ENCODE measurements around the gene RBMS1.
"Not testable (repeated sequence)": the region's sequence is repeated elsewhere in the genome, so short reads cannot be mapped to it uniquely, and the experiment has no call there.

Gene RBMS1

DNA sequence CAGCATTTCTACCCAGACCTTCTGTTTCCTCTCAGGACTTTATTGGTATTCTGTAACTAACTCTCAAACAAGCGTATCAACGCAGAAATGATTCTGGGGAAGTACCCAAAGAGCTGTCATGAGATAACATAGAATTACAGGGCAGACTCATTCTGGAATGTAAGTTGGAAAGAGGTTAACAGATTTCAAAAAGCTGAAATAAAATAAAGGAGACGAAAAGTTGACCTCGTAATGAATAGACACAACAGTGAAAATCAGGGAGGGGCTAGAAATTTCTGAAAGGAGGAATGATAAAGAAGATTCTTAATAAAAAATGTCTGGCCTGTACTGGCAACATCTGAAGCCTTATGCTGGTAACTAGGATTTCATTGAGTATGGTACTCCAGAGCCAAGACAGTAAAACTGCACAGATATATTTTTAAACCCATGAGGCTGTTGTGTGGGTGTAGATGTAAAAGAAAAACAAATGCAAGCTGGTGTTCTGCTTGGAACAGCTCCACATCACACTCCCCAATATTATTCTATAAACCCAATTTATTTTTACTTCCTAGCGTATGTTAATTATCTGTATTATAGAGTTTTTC, 23.9 kb downstream of the RBMS1 start:
- no peak for DNase-seq (ENCODE audit: low read depth, low spot score)

DNA sequence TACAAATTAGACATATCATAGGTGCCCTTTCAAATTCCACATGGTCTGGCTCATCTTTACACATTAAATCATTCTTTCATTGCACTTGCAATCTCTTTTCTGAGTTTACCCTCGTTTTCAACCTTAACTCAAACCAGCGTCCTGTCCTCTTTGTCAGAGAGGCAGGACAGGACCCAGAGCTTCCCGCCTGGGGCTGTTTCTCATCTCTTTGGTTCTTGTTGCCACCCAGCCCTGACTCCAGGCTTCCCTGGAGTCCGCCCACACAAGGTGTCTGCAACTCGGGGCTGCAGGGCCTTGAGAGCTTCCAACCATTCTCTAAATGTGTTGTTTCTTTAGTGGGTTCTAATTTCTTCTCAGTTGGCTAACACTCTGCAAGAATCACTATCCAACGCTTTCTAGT, 24.4 kb downstream of the RBMS1 start:
- DNase-seq (ENCODE audit: low read depth, low spot score), result no peak

DNA sequence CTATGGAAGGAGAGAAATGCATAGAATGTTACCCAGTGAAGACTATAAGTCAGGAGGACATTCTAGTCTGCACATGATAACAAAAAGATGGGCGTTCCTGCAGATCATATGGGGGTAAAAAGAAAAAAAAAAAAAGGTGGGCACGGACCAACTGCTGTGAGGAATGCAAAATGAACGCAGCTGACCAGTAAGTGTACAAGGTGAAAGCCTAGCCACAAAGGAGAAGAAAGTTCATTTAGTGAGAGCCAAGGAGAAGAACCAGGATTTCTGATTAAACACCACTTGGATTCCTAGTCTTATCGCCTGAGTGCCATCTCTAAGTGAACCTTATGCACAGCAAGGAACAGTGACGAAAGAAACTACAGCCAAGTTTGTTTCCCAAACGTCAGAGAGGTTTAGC, 26.5 kb downstream of the RBMS1 start:
- no peak for DNase-seq (ENCODE audit: low read depth, low spot score)

DNA sequence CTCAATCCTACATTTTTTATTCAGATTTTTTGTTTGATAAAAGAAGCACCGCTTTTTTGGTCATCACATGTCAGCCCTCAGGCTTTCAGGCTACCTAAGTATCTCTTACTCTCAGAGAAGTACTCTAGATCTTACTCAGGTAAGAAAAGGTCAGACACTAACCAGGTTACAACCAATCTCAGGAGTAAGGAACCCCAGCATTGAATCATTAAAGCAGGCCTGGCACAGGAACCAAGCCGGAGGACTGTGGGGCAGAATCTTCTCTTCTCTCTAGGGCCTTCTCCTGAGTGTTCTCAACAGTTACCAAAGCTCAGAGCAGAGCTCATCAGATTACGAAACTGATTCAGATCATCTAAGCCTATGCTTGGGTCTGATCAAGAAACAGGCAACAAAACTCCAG, 28.2 kb downstream of the RBMS1 start:
- DNase-seq (ENCODE audit: low read depth, low spot score), result no peak

DNA sequence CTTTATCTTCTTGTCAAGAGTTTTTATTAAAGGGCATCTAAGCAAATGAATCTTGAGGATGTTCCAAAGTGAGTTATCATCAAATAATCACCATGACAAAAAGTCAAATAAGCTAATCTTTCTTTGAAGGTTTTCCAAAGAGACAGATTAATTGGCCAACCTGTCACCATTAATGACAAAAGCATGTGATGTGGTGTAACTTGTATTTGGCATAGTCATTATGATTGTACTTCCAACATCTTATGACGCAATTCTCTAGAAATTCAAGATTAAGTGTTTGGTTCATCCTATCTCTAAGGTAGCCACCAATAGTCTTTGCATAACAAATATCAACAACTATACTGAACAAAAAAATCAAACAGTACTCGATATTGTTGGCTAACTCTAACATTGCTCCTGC, 28.6 kb downstream of the RBMS1 start:
- no peak for DNase-seq (ENCODE audit: low read depth, low spot score)

DNA sequence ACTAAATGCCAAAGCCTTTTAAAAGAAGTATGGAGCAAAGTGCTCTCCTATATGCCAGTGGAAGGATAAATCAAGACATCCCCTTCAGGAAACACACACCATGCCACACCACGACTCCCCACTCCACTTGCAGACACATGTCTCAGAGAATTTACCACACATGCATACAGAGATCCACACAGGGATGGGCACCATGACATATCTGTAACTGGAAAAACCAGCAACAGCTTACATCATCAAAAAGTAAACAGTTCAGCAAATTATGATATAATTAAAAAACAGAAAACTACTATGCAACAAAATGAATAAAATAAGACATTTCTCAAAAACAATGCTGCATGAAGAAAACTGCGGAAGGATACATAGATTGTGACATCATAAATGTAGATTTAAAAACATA, 29.6 kb downstream of the RBMS1 start:
- DNase-seq (ENCODE audit: low read depth, low spot score), result no peak

DNA sequence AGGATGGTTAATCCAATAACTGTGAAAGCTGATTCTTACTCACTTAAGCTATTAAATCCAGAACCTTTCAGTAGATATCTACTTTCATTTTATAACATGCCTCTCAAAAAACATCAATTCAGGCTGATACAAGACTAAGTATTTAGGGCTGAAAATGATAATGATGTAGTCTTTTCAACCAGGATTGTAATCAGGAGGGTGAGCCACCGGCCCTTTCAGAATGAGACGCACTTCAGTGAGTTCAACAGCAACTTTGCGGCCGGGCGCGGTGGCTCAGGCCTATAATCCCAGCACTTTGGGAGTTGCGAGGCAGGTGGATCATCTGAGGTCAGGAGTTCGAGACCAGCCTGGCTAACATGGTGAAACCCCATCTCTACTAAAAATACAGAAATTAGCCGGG, 30.4 kb downstream of the RBMS1 start:
- DNase-seq (ENCODE audit: low read depth, low spot score), result no peak

DNA sequence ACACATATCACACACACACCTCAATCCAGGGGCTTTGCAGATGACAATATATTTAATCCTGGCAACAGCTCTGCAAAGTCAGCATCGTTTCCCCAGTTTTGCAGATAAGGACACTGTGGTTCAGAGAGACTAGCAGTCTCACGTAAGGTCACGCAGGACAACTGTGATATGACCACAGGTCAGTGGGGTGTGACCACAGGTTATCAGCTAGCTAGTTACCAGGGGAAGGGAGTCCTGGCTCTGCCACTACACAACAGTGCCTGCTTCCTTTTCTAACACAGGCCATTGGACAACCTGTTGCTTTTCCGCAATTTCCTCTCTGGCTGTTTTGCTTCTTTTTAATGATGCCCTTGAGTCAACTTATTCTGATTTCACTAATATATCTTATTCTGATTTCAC, 33.3 kb downstream of the RBMS1 start:
- no peak for DNase-seq (ENCODE audit: low read depth, low spot score)

DNA sequence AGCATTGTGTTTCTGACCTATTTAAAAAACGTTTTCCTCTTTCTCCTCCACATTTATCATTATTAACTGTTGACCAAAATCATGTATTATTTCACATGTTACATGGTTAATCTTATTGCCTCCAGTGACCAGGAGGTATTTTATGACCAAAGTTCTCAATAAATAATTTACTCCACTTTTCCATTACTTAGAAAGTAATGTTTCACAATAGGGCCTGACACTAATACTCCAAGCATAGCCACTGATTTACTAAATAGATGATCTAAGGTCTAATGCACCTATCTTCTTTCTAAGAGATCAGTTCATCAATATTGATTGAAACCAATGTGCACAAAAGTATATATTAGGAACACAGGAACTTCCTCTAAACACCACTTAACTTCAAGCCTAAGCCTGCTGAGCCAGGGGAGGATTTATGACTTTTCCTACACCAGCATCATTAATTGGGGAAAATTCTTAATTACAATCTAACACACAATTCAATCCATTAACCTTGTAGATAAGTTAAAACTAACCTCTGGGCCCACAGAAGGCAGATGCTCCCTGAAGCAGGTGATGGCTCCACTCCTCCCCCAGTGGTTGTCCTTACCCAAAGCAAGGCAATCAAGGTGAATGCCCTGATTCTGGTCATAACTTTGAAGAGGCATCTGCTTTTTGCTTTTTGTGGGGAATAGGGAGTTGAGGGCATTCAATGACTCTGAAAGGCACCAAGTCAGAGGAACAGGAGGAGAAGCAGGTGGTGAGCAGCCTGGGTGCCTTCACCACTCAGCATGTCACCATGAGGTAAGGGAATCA, 33.9 kb downstream of the RBMS1 start:
- no peak for DNase-seq (ENCODE audit: low read depth, low spot score)

DNA sequence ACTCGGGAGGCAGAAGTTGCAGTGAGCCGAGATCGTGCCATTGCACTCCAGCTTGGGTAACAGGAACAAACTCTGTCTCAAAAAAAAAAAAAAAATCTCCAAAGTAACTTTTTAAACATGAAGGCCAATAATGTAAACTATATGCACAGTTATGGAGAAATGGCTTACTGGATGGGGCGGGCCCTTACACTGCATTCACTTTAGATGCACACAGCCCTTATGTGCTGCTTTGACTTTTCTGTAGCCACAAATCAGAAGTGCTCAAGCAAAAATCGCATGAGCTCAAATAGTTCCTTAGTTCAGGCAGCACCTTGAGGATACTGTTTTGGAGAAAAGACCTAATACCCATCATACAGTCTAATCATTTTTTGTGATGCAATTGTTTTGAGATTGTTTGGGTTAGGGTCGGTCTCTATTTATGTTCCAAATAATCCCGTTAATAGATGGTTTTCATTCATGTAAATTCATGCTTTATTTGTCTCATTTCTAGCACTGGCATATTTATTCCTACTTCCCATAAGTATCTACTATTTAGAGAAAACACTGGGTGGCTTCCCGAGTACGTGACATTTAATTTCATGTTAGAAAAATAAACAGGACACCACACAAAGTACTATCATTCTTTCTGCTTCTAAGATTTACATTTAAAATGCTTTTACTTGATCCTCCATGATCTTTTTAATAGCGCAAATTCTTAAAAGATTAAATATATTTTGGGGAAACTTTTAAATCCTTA, 34.7 kb downstream of the RBMS1 start:
- no peak for DNase-seq (ENCODE audit: low read depth, low spot score)

DNA sequence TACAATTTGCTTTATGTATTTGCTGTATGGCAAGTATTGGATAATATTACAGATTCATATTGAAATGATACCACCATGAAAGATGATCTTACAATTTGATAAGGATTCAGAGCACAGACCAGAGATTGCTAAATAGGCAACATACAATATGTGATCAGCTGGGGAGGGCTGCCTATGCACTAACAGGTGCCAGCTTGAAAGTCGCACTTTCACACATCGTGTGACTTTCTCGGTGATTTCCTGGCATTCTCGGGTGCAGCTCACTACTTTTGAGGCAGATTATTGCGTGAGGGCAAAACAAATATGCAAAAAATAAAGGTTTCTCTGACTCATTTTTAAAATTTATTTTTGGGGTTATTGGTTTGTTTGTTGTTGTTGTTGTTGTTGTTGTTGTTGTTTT, 36.0 kb downstream of the RBMS1 start:
- no peak for DNase-seq (ENCODE audit: low read depth, low spot score)

DNA sequence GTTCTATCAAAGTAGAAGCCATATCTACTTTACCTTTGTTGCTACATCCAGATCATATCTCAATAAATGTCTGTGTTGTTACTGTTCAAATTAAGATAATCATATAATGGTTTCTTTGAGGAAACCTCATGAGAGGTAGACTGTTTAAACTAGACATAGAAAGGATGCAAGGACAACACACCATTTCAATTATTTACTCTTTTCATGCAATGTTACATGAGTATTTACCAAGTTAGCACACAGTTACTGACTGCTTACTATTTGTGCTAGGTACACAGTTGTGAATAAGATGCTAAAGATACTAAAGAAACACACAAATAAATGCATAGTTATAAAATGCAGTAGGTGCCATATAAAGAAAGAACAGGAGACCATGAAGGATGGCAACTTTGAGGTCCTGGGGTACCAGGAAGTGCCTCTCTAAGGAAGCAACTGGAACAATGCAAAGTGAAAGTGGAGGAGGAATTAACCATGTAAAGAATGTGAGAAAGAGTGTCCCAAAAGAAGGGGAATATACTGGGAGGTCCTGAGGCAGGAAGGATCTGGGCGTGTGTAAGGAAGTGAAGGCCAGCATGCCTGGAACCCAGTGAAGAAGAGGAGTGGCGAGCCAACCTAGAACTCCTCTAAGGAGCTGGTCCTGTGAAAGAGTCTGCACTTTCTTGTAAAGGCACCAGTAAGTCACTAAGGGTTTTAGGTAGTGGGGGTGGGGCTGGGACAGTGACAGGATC, 39.4 kb downstream of the RBMS1 start:
- DNase-seq (ENCODE audit: low read depth, low spot score), result no peak

DNA sequence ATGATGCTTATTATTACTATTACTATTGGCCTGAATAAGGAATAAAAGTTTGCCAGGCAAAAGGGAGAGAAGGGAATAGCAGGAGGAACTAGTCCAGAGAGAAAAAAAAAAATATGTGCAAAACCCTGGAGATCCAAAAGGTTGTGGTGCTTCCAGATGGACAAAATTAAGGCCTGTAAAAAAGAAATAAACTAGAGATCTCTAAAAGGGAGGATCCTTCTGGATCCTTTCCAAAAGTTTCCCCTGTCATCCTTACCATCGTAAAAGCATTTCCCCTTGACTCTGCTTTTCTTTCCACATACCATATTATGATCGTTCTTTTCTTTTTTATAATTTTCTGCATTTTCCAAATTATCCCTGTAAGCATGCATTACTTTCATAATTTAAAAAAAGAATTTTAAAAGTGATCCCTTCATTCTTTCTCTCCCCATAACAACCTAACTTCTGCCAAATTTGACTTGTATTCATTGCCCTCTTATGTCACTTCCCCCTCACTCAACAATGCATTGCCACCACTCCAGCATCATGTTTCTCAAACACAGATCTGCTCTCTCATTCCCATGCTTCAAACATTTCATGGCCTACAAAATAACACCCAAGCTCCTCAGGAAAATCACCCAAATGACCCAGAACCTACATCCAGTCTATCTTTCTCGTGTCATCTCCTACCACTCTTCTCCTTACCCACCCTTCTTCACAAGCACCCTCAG, 40.3 kb downstream of the RBMS1 start:
- no peak for DNase-seq (ENCODE audit: low read depth, low spot score)

DNA sequence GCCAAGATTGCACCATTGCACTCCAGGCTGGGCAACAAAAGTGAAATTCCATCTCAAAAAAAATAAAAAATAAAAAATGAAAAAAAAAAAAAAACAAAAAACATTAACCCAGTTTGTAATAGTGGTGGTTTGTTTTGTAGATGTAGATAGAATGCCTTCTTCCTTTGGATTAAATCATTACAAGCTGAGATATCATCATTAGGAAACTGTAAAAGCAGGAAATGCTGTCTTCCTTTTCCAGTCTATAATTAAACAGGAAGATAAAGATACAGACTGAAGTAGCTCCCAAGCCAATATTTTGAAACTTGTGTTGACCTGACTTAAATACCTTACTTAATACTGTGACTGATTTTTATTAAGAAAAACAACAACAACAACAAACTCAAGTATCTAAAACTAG, 43.1 kb downstream of the RBMS1 start:
- no peak for DNase-seq (ENCODE audit: low read depth, low spot score)

DNA sequence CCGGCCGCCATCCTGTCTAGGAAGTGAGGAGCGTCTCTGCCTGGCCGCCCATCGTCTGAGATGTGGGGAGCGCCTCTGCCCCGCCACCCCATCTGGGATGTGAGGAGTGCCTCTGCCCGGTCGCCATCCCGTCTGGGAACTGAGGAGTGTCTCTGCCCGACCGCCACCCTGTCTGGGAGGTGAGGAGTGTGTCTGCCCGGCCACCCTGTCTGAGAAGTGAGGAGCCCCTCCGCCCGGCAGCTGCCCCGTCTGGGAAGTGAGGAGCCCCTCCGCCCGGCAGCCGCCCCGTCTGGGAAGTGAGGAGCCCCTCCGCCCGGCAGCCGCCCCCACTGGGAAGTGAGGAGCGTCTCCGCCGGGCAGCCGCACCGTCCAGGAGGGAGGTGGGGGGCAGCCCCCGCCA, 44.8 kb downstream of the RBMS1 start:
- not testable (repeated sequence) for DNase-seq (ENCODE audit: low read depth, low spot score)

DNA sequence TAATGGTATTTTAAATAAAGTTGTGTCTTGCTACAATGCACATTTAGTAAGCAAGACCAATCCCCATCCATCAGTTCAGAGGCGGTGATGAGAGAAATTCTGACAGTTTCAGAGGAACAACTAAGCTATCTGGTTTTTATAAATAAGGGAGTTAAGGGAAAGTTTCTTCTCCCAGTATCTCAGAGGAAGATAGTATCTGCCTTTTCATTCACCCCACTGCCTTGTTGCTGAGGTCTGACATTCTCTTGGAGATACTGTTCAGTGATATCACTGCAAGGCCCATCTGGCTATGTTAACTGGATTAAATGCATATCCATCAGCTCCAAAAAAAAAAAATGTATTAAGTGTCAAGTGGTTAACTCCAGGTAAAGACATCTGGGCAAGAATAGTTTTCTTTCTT, 47.9 kb downstream of the RBMS1 start:
- no peak for DNase-seq (ENCODE audit: low read depth, low spot score)

DNA sequence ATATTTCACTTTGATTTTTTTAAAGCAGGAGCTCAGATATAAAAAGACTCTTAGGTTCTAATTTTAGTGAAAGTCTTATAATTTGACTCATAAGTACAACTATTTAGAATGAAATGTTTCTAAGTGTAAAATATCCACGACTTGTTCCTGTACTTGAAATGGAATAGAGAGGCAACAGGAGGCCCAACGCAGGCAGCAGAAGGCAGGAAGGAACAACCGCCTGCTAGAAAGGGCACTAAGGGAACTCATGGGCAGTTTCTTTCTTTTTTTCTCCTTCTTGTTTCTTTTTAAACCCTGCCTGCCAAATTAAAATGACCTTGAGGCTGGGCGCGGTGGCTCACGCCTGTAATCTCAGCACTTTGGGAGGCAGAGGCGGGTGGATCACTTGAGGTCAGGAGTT, 51.0 kb downstream of the RBMS1 start:
- DNase-seq (ENCODE audit: low read depth, low spot score), result no peak

DNA sequence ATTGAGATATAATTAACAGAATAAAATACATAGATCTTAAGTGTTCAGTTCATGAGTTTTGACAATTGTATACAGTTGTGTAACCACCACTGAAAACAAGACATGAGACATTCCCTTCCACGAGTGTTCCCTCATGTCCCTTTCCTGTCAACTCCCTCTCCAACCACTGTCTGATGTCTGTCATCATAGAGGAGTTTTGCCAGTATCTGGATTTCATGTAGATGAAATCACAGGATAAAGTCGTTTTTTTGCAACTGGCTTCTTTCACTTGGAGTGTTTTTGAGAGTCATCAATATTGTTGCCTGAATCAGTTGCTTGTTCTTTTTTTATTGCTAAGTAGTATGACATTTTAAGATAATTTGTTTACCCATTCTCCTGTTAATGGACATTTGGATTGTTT, 52.7 kb downstream of the RBMS1 start:
- DNase-seq (ENCODE audit: low read depth, low spot score), result no peak

DNA sequence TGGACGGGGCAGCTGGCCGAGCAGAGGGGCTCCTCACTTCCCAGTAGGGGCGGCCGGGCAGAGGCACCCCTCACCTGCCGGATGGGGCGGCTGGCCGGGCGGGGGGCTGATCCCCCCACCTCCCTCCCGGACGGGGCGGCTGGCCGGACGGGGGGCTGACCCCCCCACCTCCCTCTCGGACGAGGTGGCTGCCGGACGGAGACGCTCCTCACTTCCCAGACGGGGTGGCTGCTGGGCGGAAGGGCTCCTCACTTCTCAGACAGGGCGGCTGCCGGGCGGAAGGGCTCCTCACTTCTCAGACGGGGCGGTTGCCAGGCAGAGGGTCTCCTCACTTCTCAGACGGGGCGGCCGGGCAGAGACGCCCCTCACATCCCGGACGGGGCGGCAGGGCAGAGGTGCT, 54.6 kb downstream of the RBMS1 start:
- not testable (repeated sequence) for DNase-seq (ENCODE audit: low read depth, low spot score)

DNA sequence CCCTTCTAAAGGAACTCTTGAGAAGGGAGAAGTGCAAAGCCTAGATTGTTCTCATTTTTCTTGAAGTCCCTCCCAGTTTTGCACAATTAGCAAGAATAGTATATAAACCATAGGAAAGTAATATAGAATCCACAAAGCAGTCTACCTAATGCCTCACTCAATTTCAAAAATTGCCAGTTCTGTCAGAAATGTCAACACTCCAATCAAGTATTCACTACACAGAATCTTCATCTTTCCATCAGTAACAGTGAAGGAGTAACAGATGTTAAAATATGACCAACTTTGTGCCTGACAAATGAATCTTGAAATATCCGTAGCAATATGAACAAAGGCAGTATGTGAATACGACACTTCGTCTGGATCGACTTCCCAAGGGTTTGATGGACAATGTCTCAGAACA, 56.3 kb downstream of the RBMS1 start:
- DNase-seq (ENCODE audit: low read depth, low spot score), result no peak

DNA sequence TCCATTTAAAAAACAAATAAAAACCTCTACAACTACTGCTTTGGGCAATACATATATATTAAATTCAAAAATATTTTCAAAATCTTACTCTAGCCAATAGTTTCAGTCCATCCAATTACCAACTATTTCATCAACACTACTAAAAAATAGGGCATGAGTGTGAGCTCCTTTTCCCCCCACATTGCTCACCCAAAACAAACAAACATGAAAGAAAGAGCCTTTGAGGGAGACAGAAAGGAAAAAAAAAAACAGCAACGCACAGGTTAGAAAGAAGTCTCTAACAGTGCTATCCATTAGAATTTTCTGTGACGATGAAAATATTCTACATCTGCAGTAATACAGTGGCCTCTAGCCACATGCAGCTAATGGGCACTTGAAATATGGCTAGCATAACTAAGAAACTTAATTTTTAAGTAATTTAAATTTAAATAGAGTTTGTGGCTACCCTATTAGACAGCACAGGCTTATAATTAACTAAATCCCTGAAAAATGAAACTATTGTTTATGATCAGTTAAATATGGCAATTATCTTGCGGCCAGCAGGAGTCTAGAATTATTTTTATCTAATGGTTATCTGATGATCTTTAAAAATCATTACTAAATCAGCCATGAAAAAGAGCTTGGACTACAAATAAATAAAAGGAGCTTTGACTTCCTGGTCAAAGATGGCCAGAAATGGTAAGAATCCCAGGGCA, 59.2 kb downstream of the RBMS1 start:
- DNase-seq (ENCODE audit: low read depth, low spot score), result no peak
